Ovary (tissue), 3 donors: Measurements from ENCODE around the gene NDUFS3.

Experiments
- CTCF ChIP-seq, 3 donors: fragments of 450-650 bp in 2 of 3; fragments of 200-600 bp in 1 of 3; IDR thresholded peaks; one replicate each; pipeline versions ENCODE4 v1.5.1 to v1.8.0; 2016 to 2022; ENCODE audit warnings: antibody characterized with exemption in 3 of 3, mild to moderate bottlenecking in 1 of 3
- POLR2A ChIP-seq: fragments of 450-650 bp; IDR thresholded peaks from one replicate; pipeline ENCODE4 v1.6.1; 2017; ENCODE audit warnings: antibody characterized with exemption, mild to moderate bottlenecking, moderate library complexity
- donor health status: DM: no; HTN: no; CAD: no.

DNA sequence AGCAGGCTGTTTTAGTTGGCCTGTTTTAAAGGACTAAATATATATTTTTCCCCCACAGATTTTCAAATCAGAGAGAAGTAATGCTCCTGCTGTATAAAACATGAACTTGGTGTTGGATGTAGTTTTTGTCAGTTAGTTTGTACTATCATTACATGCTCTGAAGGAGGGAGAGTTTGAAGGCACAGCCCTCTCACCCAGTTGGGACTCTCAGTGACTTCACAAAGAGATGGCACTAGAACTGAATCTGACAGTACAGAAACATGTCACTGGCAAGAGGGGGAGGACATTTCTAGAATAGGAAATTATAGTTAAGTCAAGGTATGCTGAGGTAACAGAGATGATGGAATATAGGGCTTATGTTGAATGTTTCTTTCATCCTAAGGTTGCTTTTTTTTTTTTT, 36.4 kb downstream of the NDUFS3 start:
- no peak for TF ChIP-seq CTCF (IDR thresholded peaks at IDR 0.05)
- no peak for TF ChIP-seq POLR2A
